ENCODE measurements around the gene COX10. TPM values are rescaled to one million over a fixed set of nuclear protein-coding genes. Genes with fewer than 3 reads are reported as not detected.

Gene COX10
- total RNA-seq, 1 donor from 2014 or later, result 8.7 TPM

DNA sequence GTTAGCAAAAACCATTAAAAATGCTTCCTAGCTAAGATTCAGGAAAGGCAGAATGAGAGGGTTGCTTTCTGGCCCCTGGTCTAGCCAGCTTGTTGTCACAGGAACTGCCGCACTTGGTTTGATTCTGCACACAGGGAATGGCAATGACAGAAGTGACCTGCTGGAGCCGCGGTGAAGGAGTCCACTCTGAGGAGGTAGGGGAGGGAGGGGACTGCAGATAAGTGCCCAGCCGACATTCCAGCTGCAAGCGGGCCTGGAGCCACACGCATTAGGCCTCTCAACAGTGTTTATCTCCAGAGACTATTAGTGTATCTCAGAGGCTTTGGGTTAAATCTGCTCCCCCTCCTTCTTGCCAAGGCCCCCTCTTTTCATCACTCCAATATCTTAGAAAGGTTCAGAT, 128.7 kb downstream of the COX10 start:
- DNase-seq (ENCODE audit: low spot score) (no peak), ATAC-seq (no peak)

DNA sequence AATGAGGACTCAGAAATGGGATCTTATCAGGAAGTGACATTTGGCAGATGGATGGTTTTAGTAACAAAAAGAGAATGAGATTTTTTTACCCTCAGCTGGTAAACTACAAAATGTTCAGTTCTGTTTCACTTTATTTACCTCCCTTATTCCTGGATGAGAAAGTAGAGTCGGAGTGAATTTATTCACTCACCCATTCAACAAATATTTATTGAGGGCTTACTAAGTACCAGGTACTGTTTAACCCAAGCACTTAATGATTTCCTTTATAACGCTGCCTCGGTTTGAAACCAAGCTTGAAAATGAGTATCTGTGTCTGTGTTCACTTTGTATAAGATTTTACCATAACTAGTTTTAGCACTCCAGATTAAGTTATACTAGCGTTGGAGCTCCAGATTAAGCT, 129.3 kb downstream of the COX10 start:
- intact Hi-C loops (cut with DNase I), result no loop called here
- ATAC-seq (no peak), DNase-seq (ENCODE audit: low spot score) (no peak)

More for the DNA sequence above, 128.7 kb downstream of the COX10 start:
- intact Hi-C loops (cut with DNase I), result no loop called here

DNA sequence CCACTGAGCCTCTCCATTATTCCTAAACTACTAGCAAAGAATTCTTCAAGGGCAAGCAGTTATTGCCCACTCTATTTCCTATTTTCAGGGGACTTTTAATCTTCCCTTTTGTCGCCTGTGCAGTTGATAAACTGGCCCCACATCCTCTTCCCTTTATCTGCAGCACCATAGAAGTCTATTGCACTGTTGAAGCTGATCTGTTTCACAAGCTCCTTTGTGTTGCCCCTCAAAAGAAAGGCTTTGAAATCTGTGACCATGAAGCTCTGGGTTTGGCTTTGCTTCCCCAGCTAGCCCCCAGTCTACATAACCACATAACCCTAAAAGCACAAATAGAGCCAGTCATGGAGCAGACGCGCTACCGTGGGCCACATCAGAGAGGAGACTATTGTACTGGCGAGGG, 130.3 kb downstream of the COX10 start:
- no peak for ATAC-seq
- no peak for DNase-seq (ENCODE audit: low spot score)

DNA sequence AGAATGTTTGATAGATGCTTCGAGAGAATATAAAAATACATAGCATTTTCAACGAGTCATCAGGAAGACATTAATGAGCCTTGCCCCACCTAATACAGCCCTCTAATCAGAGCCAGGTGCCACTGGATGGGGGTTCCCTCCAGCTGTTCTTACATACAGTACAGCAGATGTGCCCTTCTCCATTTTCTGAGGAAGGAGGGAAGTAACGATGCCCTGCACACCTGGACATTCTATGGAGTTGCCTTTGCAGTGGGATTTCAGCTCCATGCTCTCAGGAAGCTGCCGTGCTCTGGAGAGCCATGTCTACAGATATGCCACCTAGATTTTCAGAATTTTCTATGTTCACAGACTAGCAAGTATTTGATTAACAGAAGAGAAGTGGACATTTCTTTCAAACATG, 131.1 kb downstream of the COX10 start:
- DNase-seq (ENCODE audit: low spot score) (no peak), ATAC-seq (no peak)
- intact Hi-C loops (cut with DNase I), result no loop called here

More for the DNA sequence above, 130.3 kb downstream of the COX10 start:
- intact Hi-C loops (cut with DNase I), result no loop called here

DNA sequence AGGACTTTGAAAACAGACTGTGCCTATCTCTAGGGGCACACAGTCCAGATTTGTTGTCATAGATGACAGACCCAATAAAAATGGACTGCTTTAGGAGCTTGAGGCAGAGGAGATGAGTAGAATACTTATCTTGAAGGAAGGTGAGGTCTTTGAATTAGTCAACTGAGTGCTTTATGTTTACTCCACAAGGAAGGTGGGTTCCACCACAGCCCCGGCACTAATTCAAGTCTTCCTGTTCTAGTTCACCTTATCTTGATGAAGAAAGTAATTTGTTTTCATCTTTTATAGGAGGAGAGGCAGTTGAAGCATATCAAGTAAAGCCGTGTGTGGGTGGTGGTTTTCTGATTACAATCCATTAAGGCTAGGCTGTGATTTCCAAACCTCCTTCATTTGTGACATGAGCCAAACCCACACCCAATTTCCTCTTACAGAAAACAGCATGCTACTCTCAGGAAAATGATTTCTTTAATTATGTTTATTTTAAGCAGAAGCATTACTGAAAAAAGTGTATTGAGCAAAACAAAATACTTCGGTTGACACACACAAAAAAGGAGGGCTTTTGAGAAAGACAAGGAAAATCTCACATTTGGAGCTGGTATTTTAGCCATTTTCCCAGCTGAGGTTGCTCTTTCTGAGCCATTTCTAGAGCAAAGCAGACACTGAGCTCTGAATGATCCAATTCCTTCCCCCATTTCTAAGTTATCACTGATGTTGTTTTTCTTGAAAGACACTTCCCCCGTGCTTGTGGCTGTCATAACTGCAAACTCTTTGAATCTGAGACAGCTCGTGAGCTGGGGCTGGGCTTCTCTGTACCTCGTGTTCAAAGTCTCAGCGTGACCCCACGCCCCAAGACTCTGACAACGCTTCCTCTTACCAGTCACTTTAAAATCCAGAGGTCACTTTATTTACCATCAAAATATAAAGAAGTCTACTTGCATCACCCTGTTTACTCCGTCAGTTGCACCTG, 132.0 kb downstream of the COX10 start:
- DNase-seq (ENCODE audit: low spot score) (no peak), ATAC-seq (peak; percentile 39)
- intact Hi-C loops (cut with DNase I), result no loop called here

DNA sequence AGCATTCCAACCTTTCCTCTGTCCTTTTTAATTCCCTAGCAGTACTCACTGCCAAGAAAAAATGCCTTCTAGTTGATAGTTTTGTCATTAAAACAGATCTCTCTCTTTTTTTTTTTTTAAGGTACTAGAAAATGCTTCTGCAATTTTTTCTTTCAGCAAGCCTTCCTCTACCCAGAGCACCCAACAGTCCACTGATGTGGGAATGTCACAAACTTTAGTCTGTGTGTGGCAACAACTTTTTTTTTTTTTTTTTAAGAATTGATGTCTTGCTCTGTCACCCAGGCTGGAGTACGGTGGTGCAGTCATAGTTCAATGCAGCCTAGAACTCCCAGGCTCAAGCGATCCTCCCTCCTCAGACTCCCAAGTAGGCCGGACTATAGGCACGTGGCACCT, 132.7 kb downstream of the COX10 start:
- no peak for ATAC-seq
- intact Hi-C loops (cut with DNase I), result no loop called here
- no peak for DNase-seq (ENCODE audit: low spot score)

DNA sequence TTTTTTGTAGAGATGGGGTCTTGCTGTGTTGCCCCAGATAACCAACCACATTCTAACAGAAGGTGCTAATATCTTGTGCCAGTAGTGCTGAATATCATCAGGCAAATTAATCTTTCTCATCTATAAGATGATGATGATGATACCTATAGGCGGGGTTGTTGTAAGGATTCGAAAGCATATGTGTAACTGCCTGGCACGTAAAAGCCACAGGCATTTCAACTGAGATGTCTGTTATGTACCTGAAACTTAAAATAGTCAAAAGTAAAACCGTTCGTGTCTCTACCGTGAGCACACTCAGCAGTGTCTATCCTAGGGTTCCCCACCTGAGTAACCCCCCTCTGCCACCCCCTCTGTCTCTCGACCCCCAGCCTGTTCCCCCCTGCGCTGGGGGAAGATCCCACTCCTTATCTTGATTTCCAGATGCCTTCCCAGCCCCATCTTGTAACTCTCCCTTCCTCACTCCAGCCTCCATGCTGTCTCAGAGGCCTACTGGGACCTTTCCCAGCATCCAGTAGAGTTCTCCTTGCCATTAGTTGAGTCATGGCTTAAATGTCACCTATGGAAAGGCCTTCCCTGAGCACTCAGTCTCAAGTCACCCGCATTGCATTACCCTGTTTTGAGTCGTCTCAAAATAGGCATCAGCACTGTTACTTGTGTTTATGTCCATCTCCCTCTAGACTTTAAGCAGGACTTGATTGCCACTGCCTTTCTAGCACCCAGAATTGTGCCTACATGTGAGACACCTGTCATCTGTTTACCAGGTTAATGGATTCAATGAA, 133.3 kb downstream of the COX10 start:
- intact Hi-C loops (cut with DNase I), result no loop called here
- ATAC-seq, result no peak
- no peak for DNase-seq (ENCODE audit: low spot score)

DNA sequence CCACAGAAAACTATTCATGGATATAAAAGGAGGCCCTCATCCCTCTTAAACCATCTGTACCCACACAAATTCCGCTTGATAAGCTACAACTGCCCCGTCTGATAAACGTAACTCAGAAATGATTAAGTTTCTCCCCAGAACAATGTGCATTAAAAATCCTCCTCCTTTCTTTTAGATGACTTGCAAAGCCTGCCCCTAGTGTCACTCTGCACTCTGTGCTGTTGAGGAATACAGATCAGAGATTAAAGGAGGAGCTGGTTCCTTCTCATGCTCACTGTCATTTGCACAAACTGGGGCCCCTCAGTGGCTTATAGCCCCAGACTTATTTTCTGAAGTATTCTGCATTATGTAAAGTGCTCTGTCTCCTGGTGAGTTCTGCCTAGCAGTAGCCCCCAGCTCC, 134.1 kb downstream of the COX10 start:
- ATAC-seq (no peak), DNase-seq (ENCODE audit: low spot score) (no peak)
- intact Hi-C loops (cut with DNase I), result no loop called here

DNA sequence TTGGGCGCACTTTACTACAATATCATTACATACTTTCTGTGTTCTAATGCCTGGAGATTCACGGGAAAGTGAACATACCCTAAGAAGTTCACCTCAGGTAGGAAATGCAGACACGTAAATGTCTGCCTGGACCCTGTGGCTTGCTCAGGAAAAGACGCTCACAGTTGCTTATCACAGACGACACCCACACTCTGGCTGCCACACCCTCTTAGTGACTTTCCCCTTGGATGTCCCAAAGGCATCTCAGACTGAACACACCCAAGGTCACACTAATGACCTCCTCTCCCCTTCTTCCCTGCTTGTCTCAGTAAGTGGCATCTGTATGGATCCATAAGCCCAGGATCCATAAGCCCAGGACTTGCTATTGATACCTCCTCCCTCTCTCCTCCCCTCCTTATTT, 134.8 kb downstream of the COX10 start:
- no peak for ATAC-seq
- intact Hi-C loops (cut with DNase I), result no loop called here
- DNase-seq (ENCODE audit: low spot score), result no peak

DNA sequence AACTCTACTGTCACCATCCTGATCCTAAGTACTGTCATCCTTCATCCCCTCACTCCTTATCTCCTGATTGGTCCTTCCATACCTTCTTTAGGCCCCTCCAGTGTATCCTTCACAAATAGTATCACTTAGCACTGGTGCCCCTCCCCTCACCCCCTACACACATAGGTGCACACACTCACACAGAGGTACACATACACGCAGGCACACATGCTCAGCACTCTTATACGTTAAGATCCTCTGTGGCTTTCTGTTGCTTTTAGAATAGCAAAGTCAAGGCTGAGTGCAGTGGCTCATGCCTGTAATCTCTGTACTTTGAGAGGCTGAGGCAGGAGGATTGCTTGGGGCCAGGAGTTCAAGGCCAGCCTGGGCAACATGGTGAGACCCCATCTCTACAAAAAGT, 135.2 kb downstream of the COX10 start:
- DNase-seq (ENCODE audit: low spot score) (no peak), ATAC-seq (no peak)
- intact Hi-C loops (cut with DNase I), result no loop called here

DNA sequence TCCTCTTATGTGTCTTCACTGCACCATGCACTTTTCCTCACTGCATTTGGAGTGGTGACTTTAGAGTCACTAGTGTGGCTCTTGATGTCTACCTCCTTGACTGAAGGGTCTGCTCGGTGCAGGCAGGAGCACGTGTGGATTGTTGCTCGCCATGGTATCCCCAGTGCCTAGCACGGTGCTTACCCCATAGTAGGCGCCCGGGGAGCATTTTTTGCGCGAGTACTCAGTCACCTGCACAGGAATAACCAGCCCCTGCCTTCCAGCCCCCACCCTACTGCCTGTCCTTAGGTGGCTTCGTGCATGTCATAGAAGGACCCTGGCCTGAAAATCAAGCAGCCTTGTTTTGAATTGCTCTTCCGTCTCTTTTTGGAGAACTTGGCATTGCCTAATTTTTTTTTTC, 136.1 kb downstream of the COX10 start:
- DNase-seq (ENCODE audit: low spot score), result no peak
- intact Hi-C loops (cut with DNase I), result no loop called here
- ATAC-seq, result no peak

DNA sequence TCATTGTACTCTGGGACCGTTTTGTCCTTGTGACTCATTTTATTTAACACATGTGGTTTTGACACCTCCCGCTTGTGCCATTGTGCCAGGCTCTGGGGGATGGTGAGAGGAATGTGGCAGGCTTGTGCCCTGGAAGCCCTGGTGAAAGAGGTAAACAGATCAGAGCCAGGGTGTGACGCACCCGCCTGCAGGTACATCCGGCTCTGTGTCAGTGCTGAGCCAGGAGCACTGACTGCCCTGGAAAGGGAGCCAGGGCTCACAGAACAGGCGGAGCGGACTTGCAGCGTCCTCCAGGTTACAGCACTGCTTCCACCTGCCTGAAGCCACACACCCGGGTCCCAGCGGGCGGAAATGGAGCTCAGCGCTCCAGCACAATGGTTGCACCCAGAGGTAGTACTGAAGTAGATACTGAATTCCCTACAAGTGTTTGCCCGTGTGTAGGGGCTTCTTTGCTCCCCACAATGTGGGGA, 136.7 kb downstream of the COX10 start:
- DNase-seq (ENCODE audit: low spot score), result no peak
- intact Hi-C loops (cut with DNase I), result no loop called here
- peak; percentile 56 for ATAC-seq

DNA sequence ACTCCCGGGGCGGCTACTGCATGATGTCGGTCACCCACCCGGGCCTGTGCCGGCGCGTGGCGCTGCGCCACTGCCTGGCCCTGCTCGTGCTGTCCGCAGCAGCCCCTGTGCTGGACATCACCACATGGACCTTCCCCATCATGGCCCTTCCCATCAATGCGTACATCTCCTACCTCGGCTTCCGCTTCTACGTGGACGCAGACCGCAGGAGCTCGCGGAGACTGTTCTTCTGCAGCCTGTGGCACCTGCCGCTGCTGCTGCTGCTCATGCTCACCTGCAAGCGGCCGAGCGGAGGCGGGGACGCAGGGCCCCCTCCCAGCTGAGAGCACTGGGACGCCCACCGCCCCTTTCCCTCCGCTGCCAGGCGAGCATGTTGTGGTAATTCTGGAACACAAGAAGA, 137.6 kb downstream of the COX10 start:
- ATAC-seq, result no peak
- intact Hi-C loops (cut with DNase I), result no loop called here
- no peak for DNase-seq (ENCODE audit: low spot score)

DNA sequence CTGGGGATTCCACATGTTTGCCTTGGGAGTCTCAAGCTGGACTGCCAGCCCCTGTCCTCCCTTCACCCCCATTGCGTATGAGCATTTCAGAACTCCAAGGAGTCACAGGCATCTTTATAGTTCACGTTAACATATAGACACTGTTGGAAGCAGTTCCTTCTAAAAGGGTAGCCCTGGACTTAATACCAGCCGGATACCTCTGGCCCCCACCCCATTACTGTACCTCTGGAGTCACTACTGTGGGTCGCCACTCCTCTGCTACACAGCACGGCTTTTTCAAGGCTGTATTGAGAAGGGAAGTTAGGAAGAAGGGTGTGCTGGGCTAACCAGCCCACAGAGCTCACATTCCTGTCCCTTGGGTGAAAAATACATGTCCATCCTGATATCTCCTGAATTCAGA, 138.5 kb downstream of the COX10 start:
- intact Hi-C loops (cut with DNase I), result no loop called here
- DNase-seq (ENCODE audit: low spot score), result no peak
- no peak for ATAC-seq

DNA sequence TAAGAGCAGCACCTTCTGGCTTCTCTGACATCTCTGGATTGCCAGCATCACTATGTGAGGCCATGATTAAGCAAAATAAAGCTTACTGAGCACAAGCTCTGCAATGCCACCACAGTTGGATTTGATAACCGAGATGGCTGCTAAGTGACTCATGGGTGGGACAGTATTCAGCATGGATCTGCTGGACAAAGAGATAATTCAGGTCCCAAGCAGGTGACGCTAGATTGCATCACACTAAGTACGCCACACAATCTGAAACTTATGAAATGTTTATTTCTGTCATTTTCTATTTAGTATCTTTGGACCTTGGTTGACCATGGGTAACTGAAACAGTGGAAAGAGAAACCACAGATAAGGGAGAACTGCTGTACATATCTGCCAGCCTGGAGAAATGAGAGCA, 139.9 kb downstream of the COX10 start:
- ATAC-seq, result no peak
- intact Hi-C loops (cut with DNase I), result no loop called here
- no peak for DNase-seq (ENCODE audit: low spot score)

DNA sequence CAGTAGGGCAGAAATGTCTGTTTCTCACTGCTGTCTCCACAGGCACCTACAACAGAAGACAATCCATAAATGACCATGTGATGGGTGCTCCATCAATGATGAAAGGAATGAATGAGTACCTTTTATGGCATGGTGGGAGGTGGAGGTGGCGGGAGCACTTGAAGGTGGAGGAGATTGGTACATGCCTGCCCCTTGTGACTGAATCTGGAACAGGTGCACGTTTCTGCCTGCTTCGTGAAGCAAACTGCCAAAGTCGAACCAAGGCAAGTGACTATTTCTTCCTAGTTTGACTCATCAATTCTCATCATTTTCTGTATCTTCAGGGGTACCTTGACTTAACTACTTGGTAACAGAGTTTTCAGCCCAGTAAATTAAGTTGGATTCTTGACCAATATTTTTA, 141.9 kb downstream of the COX10 start:
- ATAC-seq (no peak), DNase-seq (ENCODE audit: low spot score) (no peak)
- intact Hi-C loops (cut with DNase I), result loop anchor here (5.0 kb wide), 1 partner anchor 1446 kb away; no protein-coding TSS in a partner anchor

DNA sequence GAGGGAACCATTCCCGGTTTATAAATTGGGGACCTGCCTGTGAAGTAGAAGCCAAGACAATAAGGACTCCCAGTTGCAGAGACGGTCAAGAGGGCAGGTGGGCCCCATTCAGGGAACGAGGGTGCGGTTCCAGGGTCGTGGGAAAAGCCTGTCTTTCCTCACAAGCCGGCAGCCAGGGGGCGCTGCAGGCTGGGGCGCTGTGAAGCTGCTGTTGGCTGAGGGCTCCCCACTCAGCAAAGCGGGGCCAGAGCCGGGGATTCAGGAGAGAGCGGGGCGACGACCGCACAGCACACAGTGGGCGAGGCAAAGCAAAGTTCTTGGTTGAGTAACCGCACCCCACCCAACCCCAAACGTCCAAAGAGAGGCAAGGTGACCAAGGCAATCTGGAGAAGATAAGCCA, 142.5 kb downstream of the COX10 start:
- ATAC-seq, result no peak
- intact Hi-C loops (cut with DNase I), result loop anchor here (5.0 kb wide), 1 partner anchor 1446 kb away; no protein-coding TSS in a partner anchor

DNA sequence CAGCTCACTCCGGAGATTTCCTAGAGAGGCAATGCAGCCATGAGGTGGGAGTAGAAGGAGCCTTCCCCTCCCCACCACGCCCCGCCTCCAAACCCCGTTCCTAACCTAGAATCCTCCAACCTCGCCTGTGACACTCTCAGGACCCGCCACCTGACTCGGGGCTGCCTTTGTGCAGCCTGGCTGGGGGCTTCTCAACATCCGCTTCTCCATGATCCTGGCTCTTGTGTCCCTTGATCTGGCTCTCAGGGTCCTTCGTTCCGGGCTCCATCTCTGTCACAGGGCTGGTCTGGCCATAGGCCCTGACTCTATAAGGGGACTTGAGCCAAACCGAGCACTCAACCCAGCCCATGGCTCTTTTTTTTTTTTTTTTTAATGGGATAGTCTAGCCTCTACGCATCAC, 143.1 kb downstream of the COX10 start:
- intact Hi-C loops (cut with DNase I), result loop anchor here (5.0 kb wide), 1 partner anchor 1445 kb away; no protein-coding TSS in a partner anchor
- DNase-seq (ENCODE audit: low spot score) (no peak), ATAC-seq (no peak)

More for the DNA sequence above, 142.5 kb downstream of the COX10 start:
- no peak for DNase-seq (ENCODE audit: low spot score)

DNA sequence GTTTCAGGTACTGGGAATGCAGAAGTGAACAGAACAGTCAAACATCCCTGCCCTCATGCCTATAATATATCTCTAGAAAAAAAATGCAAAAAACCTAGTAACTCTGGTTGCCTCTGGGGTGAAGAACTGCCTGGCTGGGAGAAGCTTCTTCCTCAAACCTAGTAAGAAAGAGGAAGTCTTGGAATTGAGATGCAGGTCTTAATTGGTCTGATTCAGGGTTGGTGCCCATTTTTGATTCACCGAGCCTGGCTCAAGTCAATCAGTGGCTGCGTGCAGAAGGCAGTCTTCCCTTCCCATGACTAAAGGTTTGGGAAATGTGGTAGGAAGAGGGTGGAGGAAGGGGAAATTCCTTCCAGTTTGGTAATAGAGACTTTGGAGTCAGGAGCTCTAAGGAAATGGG, 145.0 kb downstream of the COX10 start:
- intact Hi-C loops (cut with DNase I), result loop anchor here (5.0 kb wide), 1 partner anchor 1443 kb away; no protein-coding TSS in a partner anchor
- no peak for ATAC-seq
- no peak for DNase-seq (ENCODE audit: low spot score)

DNA sequence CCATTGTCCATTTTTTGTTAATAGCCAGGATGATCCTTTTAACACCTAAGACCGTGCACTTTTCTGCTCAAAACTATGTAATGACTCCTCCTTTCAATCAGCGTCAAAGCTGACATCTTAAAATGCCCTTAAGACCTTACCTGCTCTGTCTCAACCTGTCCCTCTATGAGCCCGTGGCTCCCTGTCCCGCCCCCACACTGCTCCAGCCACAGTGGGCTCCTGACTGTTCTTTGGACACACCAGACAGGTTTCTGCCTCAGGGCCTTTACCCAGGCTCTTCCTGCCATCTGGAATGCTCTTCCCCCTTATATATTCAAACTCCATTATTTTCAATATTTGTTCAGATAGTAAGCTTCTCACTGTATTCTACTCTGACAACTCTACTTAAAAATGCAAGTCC, 153.3 kb downstream of the COX10 start:
- no peak for DNase-seq (ENCODE audit: low spot score)
- intact Hi-C loops (cut with DNase I), result loop anchor here (5.0 kb wide), 1 partner anchor 1110 kb away; no protein-coding TSS in a partner anchor
- no peak for ATAC-seq

Data from sciatic nerve (tissue), 2 donors.